Hematopoietic multipotent progenitor cell treated with erythropoietin and hydrocortisone succinate and interleukin-3 and kit ligand, for 15 days (in vitro differentiated cells): ENCODE data around the gene CFAP141.

ENCODE experiments used
- DNase-seq: peaks from one replicate; pipeline ENCODE4 v3.0.0-alpha.2; 2015; ENCODE audit warnings: low spot score

Gene CFAP141

DNA sequence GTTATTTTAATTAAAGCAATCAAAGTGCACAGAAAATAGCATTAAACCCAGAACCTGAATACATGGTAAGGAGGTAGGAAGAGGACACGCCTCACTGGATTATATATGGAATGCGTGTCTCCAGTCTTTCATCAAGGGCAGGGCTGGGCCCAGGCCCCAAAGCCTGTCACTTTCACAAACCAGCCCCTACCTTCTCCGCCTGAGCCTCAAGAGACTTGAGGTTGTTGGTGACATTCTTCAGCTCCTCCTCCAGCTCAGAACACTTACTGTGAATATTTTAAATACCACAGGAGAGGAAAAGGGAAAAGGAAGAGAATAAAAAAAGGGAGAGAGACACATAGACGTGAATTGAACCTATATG lies 34.9 kb downstream of the CFAP141 start:
- DNase-seq: no peak

DNA sequence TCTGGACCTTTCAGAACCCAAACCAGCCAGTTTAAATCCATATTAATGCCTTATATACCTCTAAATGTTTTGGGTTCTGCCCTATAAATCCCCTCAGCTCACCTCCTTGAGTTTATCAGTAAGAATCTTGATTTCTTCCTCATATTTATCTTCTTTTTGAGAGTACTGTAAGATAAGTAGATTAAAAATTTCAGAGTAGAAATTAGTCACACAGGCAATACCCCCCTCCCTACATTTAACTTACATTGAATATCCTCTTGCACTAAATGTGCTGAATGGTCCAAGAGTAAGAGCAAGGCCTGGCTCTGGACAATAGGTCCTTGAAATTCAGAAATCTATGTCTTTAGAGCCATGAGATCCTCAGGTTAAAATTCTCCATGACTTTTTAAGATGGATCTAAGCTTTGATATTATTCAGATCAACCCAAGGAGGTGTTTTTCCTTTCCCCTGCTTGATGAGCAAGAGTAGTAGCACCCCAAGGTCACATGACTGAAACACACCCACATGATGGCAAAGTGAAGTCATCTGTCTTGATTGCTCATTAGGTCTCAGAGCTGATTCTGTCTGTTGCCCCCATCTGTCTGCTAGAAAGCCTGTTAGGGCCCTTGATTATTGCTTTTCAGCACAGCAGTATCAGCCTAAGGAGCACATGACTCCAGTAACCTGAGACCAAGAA lies 35.4 kb downstream of the CFAP141 start:
- DNase-seq: peak; percentile 46

DNA sequence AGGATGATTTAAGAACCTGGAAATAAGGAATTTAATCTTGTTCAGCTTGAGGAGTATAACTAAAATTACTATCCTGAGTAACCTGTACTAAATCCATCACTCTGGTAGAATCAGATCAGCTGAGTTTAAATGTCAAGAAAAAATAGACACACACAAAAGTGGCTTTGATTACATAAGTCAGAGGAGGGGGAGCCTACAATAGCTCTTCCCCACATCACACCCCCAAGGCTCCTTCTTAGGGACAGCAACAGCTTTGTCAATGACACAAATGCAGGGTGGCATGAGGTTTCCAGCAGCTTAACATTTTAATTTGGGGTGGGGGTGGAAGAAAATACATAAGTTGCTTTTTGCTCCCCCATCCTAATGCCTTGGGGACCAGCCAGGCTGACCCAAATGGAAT lies 38.7 kb downstream of the CFAP141 start:
- DNase-seq: no peak

DNA sequence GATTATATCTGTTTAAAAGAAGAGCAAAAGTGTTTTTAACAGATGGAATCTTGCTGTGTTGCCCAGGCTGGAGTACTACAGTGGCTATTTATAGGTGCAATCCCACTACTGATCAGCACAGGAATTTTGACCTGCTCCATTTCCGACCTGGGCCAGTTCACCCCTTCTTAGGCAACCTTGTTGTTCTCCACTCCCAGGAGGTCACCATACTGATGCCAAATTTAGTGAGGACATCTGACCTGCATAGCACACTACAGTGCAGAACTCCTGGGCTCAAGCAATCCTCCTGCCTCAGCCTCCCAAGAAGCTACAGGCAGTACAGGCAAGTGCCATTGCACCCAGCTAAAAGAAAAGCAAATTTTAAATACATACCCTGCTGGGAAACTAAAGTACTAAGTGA lies 39.9 kb downstream of the CFAP141 start:
- DNase-seq: no peak

DNA sequence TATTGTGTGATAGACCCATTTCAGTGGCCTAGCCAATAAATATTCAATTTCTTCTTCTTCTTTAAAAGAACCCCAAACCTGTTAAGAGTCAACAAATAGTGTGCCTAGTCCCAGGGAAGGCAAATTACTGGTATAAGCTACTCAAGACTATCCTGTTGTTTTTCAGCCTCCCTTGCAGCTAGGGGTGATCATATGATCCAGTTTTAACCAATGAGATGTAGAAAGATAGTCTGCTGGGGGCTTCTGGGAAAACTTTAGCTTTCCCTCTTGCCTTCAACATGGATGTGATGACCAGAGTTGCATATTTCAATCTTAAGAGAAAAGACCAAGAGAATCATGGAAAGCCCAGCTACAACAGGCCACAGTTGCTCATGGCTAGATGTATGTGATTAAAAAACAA lies 46.6 kb downstream of the CFAP141 start:
- no peak for DNase-seq

DNA sequence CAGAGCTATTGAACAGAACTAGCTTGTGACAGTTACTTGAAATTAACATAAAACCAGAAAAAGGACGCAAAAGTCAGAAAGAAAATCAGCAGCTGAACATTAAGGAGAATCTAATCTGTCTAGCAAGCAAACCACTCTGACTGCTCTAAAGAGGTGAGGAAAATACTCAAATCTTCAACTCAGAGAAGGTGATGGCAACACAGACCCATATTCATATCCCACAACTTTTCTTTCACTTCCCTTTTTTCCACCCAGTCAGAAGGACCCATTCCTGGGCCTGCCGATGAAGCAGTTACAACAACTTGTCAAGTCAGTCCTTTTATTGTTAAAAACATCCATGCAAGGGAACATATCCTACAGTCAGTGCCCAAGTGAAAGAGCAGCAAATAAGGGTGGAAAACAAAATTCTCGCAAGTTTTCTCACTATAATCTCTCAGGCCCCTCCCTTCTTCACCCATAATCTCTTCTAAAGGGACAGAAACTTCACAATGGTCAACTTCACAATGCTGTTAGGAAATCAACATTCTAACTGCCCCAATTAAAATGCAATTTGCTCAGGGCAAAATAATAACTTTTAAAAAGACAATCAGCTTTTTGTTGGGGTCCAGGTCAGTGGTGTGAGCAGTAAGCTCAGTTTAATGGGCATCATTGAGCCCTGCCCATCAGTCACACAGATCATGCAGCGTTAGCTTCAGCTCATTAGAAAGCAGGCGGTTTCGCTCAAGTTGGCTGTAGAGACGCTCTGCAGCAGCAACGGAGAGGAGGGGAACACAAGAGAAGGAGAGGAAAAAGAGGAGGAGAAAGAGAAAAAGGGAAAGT lies 47.6 kb downstream of the CFAP141 start:
- DNase-seq: no peak

DNA sequence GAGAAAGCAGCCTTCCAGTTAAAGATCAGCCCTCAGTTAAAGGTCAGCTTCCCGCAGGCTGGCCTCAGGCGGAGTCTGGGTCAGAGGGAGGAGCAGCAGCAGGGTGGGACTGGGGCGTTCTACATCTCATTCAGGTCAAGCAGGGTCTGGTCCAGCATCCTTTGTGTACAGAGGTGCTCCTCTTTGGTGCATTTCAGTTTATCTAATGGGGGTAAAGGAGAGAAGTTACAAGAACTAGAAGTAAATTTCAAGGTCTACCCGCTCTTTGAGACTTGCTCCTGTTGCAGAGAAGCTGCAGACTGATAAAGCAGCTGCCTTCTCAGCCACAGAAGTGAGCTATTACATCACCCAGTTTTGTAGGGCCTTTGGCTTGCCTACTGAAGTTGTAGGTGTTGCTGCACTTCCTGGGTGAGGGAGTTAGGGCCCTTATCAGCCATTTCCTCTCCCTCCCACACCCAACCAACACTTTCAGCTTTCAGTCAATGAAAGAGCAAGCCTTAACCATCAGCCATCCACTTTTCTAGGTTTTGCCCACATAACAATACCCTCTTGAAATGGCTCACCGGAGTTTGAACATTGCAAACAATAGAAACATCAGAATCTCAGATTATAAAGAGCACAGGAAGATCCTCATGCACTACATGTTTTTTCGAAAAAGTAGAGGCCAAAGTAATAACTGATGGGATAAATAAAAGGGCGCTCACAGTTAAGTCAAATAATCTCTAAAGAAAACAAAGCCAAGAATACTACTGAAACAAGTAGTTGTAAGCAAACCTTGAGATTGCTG lies 48.4 kb downstream of the CFAP141 start:
- peak; percentile 92 for DNase-seq

DNA sequence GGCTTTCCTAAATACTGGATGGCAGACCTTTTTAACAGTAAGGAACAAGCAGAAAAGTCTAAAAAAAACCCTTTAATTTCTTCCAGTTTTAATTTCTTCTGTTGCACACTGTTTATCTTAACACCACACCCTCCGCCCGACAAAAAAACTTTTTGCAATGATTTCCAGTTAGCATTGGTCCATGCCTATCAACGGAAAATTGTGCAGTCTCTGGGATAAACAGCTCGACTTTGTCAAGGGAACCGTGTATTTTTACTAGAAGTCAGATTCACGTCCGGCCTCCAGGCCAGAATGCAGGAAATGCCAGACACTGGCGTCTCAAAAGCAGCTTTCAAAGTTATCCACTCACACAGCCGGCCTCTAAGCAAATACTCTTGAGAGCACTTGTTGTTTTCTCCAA lies 50.9 kb downstream of the CFAP141 start:
- peak; percentile 72 for DNase-seq

DNA sequence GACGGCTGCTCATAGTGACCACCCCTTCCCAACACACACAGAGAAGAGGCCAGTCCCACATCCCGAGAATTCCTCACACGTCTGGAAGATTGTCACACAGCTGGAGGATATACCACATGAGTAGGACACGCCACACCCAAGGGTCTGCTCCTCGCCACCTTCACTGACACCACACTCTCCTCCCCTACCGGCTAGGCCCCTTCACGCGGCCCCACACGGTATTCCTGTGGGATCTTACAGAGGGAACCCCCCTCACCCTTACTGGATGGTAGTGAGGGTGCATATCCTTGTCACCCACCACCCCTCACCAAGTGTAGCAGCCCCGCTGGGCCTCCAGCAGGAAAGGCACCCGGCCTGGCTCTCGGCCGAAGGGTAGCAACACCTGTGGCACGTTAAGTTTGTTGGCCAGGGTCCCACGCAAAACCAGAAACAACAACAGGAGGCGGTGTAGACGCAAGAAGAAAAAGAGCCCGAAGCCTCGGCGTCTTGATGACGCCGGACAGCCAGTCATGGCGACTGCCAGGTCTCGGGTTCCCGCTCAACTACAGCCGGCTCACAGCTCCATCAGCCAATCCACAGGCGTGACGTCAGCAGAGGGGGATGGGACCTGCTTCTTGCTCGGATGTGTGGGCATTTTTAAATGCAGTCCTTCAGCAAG lies 51.5 kb downstream of the CFAP141 start, which contains the start of gene NUP210L:
NUP210L (minus strand) TSS at position 540 of the 658 bp plus-strand sequence.
- DNase-seq: no peak

DNA sequence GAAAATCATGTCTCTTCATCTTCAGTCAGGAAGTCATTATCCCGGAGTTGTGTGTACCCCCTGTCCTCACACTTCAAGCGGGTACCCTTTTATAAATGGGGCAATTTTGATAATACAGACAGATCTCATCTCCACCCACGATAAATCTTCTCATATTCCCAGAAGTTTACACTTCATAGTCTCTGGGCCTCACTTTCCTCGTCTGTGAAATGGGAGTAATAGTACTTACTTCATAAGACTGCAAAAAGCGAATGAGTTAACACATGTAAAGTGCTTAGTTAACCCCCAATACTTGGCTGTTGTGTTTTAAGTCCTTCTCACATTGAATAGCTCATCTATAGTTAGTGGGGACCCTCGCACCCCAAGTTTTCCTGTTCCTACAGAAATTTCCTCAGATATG lies 52.1 kb downstream of the CFAP141 start:
- DNase-seq: no peak

DNA sequence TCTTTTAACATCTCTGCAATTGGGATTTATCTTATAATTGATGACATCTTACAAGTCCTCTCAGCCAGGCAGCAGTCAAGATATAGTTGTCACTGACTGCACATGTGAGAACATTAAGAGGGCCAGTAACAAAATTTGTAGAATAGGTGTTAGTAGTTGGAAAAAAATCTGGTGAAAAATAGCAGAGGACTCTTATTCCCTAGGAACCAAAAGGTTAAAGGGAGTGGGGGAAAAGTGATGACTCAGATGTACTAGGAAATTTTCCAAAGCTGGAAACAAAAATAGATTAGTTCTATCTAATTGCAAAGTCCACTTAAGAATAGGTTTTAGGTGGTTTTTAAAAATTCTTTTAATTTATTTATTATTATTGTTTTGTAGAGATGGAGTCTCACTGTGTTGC lies 54.8 kb downstream of the CFAP141 start:
- no peak for DNase-seq
